GM12865 (cell line): ENCODE measurements around the gene TXNDC11.

Source experiments
- DNase-seq: peaks from one replicate; pipeline ENCODE4 v3.0.0; 2010; ENCODE audit warnings: low read depth
- H3K4me3 ChIP-seq: 2 replicates; pipeline ENCODE4 v1.5.1; 2011; ENCODE audit warnings: mild to moderate bottlenecking, low read depth, low read length, control low read depth
- TF ChIP-seq, protein P1 (sequence below): IDR thresholded peaks from 2 replicates; pipeline ENCODE4 v1.5.1; 2011; ENCODE audit warnings: low read length, control low read depth, low read depth, inconsistent platforms; ENCODE audit not compliant: insufficient read depth; ENCODE audit errors: missing control alignments

Gene TXNDC11

DNA sequence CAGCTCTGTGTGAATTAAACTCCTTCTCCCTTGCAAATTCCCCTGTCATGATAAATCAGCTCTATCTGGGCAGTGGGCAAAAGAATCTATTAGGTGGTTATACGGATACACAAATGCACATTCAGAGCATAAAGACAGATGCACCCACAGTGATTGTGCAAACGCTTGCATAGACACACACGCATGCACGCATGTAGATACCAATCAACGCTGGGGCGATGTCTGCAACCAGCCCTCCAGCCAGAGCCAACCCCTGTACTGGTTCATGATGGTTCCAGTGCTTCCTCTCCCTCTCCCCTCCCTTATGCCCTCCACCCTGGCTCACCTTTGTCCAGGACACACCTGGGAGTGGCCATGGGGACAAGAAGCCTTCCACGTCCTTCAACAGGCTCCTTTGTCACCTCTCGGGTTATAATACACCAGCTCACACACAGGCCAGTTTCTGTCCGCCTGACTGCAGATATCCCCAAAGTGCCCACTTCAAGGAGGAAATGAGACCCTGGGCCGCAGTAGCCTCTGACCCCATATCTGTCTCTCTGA is 107.5 kb downstream of the TXNDC11 start:
- no peak for DNase-seq
- TF ChIP-seq, protein P1, sequence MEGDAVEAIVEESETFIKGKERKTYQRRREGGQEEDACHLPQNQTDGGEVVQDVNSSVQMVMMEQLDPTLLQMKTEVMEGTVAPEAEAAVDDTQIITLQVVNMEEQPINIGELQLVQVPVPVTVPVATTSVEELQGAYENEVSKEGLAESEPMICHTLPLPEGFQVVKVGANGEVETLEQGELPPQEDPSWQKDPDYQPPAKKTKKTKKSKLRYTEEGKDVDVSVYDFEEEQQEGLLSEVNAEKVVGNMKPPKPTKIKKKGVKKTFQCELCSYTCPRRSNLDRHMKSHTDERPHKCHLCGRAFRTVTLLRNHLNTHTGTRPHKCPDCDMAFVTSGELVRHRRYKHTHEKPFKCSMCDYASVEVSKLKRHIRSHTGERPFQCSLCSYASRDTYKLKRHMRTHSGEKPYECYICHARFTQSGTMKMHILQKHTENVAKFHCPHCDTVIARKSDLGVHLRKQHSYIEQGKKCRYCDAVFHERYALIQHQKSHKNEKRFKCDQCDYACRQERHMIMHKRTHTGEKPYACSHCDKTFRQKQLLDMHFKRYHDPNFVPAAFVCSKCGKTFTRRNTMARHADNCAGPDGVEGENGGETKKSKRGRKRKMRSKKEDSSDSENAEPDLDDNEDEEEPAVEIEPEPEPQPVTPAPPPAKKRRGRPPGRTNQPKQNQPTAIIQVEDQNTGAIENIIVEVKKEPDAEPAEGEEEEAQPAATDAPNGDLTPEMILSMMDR = no peak
- H3K4me3 ChIP-seq = no peak overlapping the region

DNA sequence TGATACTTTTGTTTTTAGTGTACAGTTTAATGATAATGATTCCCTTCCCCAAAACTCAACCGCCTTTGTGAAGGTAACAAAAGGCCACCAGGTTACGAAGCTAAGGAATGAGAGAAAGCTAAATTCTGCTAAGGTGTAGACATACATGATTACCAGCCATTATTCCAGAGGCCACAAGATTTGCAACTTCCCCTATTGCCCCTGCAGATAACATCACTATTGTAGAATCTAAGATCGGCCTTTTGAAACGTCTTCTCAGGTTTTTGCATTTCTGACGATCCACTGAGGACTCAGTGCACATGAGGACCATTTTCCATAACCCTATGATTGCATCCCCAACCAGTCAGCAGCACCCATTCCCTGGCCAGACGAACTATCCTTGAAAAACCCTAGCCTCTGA is 108.3 kb downstream of the TXNDC11 start:
- no peak overlapping the region for H3K4me3 ChIP-seq
- no peak for DNase-seq
- TF ChIP-seq, protein P1 = no peak

DNA sequence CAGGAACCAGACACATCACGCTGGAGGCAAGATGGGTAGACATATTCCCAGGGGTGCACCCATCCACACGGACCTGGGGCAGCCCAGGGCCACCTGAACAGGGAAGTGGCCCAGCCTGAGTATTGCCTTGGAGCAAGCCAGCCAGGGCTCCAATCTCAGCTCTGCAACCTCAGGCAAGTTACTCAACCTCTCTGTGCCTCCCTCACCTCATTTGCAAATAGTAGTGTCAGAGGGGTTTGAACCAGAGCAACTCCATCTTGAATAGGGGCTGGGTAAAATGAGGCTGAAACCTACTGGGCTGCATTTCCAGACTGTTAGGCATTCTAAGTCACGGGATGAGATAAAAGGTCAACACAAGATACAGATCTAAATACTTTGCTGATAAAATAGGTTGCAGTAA is 109.5 kb downstream of the TXNDC11 start:
- H3K4me3 ChIP-seq = no peak overlapping the region
- TF ChIP-seq, protein P1 = no peak
- DNase-seq = no peak

- TF ChIP-seq, protein P1 = no peak
- no peak for DNase-seq
Observed at GRCh38 chr16:11632455-11632939, 110.2 kb downstream of the TXNDC11 start.

GRCh38 chr16:11631214-11631613 is 111.4 kb downstream of the TXNDC11 start:
- DNase-seq = no peak
- H3K4me3 ChIP-seq = no peak overlapping the region
- TF ChIP-seq, protein P1 = no peak

More at GRCh38 chr16:11632455-11632939, 110.2 kb downstream of the TXNDC11 start:
- no peak overlapping the region for H3K4me3 ChIP-seq

- H3K4me3 ChIP-seq = no peak overlapping the region
- TF ChIP-seq, protein P1 = no peak
- no peak for DNase-seq
Observed at GRCh38 chr16:11630768-11631056, 111.9 kb downstream of the TXNDC11 start.
